A549 (cell line): ENCODE measurements around the gene APBB2. TPM values are rescaled to one million over a fixed set of nuclear protein-coding genes. Genes with fewer than 3 reads are reported as not detected.
A peak's percentile ranks its signal among the peaks of the same experiment; 100 is the strongest.

Experiments
- ATAC-seq, 2 experiments: fragments of 200-7000 bp in 1 of 2; fragments of >200 bp in 1 of 2; cut with Nextera tagmentation in 1 of 2; cut with Tn5 transposase in 1 of 2; 3 replicates each; pipeline versions ENCODE4 v1.8.0 to v1.9.1; 2018 to 2020; ENCODE audit warnings: mild to moderate bottlenecking in 1 of 2, moderate library complexity in 1 of 2
- CTCF ChIA-PET: fragments of 300-600 bp; sonication (Branson Sonifier 250); formaldehyde crosslinking; extraction: SDS; loops from one replicate; lab custom pipeline; 2021; ENCODE audit warnings: antibody characterized with exemption, inconsistent platforms; lab: Yijun Ruan, JAX
- POLR2A ChIA-PET: fragments of 350-600 bp; formaldehyde crosslinking; extraction: SDS; loops from one replicate; lab custom pipeline; 2021; ENCODE audit warnings: antibody characterized with exemption, inconsistent platforms; lab: Yijun Ruan, JAX
- DNase-seq, 2 experiments: peaks; one replicate each; pipeline versions ENCODE4 v3.0.0 to v3.0.0-alpha.2; 2011 to 2016; ENCODE audit warnings: low read depth in 1 of 2, low spot score in 1 of 2
- FAIRE-seq: peaks from 2 replicates; lab custom pipeline; 2011; peaks lifted over from hg19 to GRCh38; lab: Jason Lieb, UNC
- H3K27ac ChIP-seq, 2 experiments: fragments of >200 bp; sonication (Bioruptor Twin); formaldehyde crosslinking; 3 replicates each; pipeline ENCODE4 v1.5.1; 2016 to 2017
- H3K4me1 ChIP-seq: fragments of >200 bp; sonication (Bioruptor Twin); formaldehyde crosslinking; 3 replicates; pipeline ENCODE4 v1.6.1; 2016
- H3K4me2 ChIP-seq: fragments of >200 bp; sonication (Bioruptor Twin); formaldehyde crosslinking; 3 replicates; pipeline ENCODE4 v1.6.1; 2016
- H3K4me3 ChIP-seq: fragments of >200 bp; sonication (Bioruptor Twin); formaldehyde crosslinking; 3 replicates; pipeline ENCODE4 v1.5.1; 2016
- H3K9me3 ChIP-seq: fragments of >200 bp; sonication (Bioruptor Twin); formaldehyde crosslinking; 3 replicates; pipeline ENCODE4 v1.6.1; 2016
- CBX2 ChIP-seq: fragments of 200-600 bp; sonication (generic); IDR thresholded peaks from 2 replicates; pipeline ENCODE4 v1.6.1; 2016; ENCODE audit warnings: low read depth, mild to moderate bottlenecking, borderline replicate concordance
- CEBPB ChIP-seq, 2 experiments: fragments of >200 bp in 1 of 2; sonication (Bioruptor Twin) in 1 of 2; formaldehyde crosslinking in 1 of 2; IDR thresholded peaks; 2 replicates each; pipeline ENCODE4 v1.6.1; 2012 to 2016
- FOSL2 ChIP-seq, 2 experiments: fragments of 450-650 bp in 1 of 2; fragments of >200 bp in 1 of 2; sonication (Bioruptor Twin) in 1 of 2; formaldehyde crosslinking; IDR thresholded peaks; 2 replicates each; pipeline versions ENCODE4 v1.5.0 to v1.6.1; 2016 to 2020; ENCODE audit warnings: mild to moderate bottlenecking in 1 of 2, moderate library complexity in 1 of 2
- HDAC2 ChIP-seq: fragments of 200-600 bp; sonication (generic); IDR thresholded peaks from 2 replicates; pipeline ENCODE4 v1.6.1; 2016
- HEYL ChIP-seq: fragments of 250-450 bp; sonication (Bioruptor Pico); IDR thresholded peaks from 2 replicates; pipeline ENCODE4 v1.8.0; 2021; ENCODE audit warnings: mild to moderate bottlenecking, moderate library complexity
- HOXA7 ChIP-seq: fragments of 250-450 bp; sonication (Bioruptor Pico); IDR thresholded peaks from 2 replicates; pipeline ENCODE4 v1.5.0; 2020; ENCODE audit warnings: mild to moderate bottlenecking, moderate library complexity
- JUNB ChIP-seq: fragments of >200 bp; sonication (Bioruptor Twin); formaldehyde crosslinking; IDR thresholded peaks from 2 replicates; pipeline ENCODE4 v1.6.1; 2016
- KDM5A ChIP-seq: fragments of 200-600 bp; sonication (generic); IDR thresholded peaks from 2 replicates; pipeline ENCODE4 v1.6.1; 2016; ENCODE audit warnings: antibody characterized with exemption, mild to moderate bottlenecking
- NR3C1 ChIP-seq: fragments of >200 bp; sonication (Bioruptor Twin); formaldehyde crosslinking; IDR thresholded peaks from 3 replicates; pipeline ENCODE4 v1.6.1; 2017
- POLR2AphosphoS2 ChIP-seq: conservative IDR thresholded peaks from 2 replicates; pipeline ENCODE4 v1.6.1; 2012; ENCODE audit warnings: low read length, improper control_type of control experiment, inconsistent platforms
- SREBF2 ChIP-seq: fragments of 450-650 bp; IDR thresholded peaks from 2 replicates; pipeline ENCODE4 v1.6.1; 2014; ENCODE audit warnings: mild to moderate bottlenecking, moderate library complexity
- TFCP2L1 ChIP-seq: fragments of 250-450 bp; sonication (Bioruptor Pico); IDR thresholded peaks from 2 replicates; pipeline ENCODE4 v1.5.0; 2021; ENCODE audit warnings: mild to moderate bottlenecking
- ZC3H11A ChIP-seq: fragments of 450-650 bp; IDR thresholded peaks from 2 replicates; pipeline ENCODE4 v1.6.1; 2014; ENCODE audit warnings: antibody characterized with exemption, mild to moderate bottlenecking
- ZNF302 ChIP-seq: fragments of 250-450 bp; sonication (Bioruptor Pico); IDR thresholded peaks from 2 replicates; pipeline ENCODE4 v1.9.0; 2021; ENCODE audit warnings: inconsistent platforms, mild to moderate bottlenecking, moderate library complexity
- WGBS: methylation state at CpG from one replicate; pipeline ENCODE4 v1.1.6; 2017; ENCODE audit errors: missing lambda C conversion rate; 5-methylcytosine and 5-hydroxymethylcytosine counted together
- polyA plus RNA-seq, 4 experiments: library from polyadenylated mRNA; depleted of rRNA in 3 of 4; stranded (reverse); fragments of >200 nt; fragmentation: RNase III in 1 of 4; extraction: RNeasy Plus Mini Kit Qiagen cat#74134 plus additional on column Dnase treatment in 1 of 4; gene quantifications; 2 replicates in 3 of 4; 3 replicates in 1 of 4; pipeline ENCODE4 v1.2.3, GENCODE V29; 2011 to 2017
- TF ChIP-seq, protein P1 (sequence below): IDR thresholded peaks from 2 replicates; pipeline ENCODE4 v1.6.1; 2012
- TF ChIP-seq, protein P2 (sequence below): fragments of 150-350 bp; IDR thresholded peaks from 2 replicates; pipeline ENCODE4 v1.6.1; 2014; ENCODE audit warnings: low read depth, mild to moderate bottlenecking, low read length
- TF ChIP-seq, protein P3 (sequence below): IDR thresholded peaks from 2 replicates; pipeline ENCODE4 v1.6.1; 2012

Gene APBB2
- polyA plus RNA-seq, 2 of the 4 experiments (the other 2 are of a cell fraction), result 8.3 to 31.9 TPM

DNA sequence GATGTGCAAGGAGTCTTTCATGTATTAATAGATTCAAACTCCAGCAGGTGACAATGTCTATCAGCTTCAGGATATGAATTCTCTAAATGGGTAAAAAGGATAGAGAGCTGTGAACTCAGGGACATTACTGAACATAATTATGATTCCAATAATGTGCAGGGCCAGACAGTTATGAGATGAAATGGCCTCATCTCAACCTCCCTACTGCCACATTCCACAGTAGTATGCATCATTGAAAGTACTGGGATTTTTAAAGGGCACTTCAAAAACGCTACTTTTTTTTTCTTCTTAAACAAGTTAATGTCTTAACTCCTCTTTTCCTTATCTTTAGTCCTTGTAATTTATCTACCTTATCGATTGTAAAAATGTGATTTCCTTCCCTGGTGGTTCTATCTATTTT is 202.0 kb downstream of the APBB2 start:
- FAIRE-seq (no peak), ATAC-seq (no peak)
- CTCF ChIA-PET, result interaction anchor here (0.7 to 1.6 kb wide), 2 partner anchors 8 to 19 kb away, joined by 3 to 4 read pairs; no protein-coding TSS in a partner anchor

GRCh38 chr4:41009411-41009810 is 204.9 kb downstream of the APBB2 start:
- H3K4me3 ChIP-seq, result 0 out of 3 replicates have a peak overlapping the region, but pooled peaks have one; percentile 19
- FAIRE-seq, result no peak
- WGBS, result 2% methylated on average over 3 of the region's 3 CpGs
- H3K4me1 ChIP-seq, result peaks cover 26% of the 10 kb centered on the region
- POLR2A ChIA-PET, result no interaction called here
- peak; percentile 7 to 37 for DNase-seq
- no peaks in the 10 kb centered on the region for H3K9me3 ChIP-seq
- TF ChIP-seq JUNB (peak; percentile 58), HOXA7 (no peak), FOSL2 (IDR thresholded peaks at IDR 0.05) (peak; percentile 53; the same call in 1 of the 2 replicates), FOSL2 (CRISPR knock-in tag; IDR thresholded peaks at IDR 0.05) (peak; percentile 64), HDAC2 (no peak), CEBPB (IDR thresholded peaks at IDR 0.05) (peak; percentile 50 to 51; a peak in 3 of 4 replicates)
- peak overlapping the region; percentile 78 for H3K4me2 ChIP-seq
- CTCF ChIA-PET, result no interaction called here
- ATAC-seq, result peak; percentile 81 to 82
- H3K27ac ChIP-seq, result peak overlapping the region; percentile 69 to 70; a peak in 5 of 6 replicates

More for the DNA sequence above, 202.0 kb downstream of the APBB2 start:
- no peaks in the 10 kb centered on the region for H3K9me3 ChIP-seq
- peaks cover 26% of the 10 kb centered on the region for H3K4me1 ChIP-seq
- POLR2A ChIA-PET, result no interaction called here
- no peak for TF ChIP-seq KDM5A
- TF ChIP-seq TFCP2L1 (CRISPR knock-in tag), result no peak
- TF ChIP-seq SREBF2, result no peak
- TF ChIP-seq, protein P1, sequence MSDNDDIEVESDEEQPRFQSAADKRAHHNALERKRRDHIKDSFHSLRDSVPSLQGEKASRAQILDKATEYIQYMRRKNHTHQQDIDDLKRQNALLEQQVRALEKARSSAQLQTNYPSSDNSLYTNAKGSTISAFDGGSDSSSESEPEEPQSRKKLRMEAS, result no peak
- TF ChIP-seq, protein P2, sequence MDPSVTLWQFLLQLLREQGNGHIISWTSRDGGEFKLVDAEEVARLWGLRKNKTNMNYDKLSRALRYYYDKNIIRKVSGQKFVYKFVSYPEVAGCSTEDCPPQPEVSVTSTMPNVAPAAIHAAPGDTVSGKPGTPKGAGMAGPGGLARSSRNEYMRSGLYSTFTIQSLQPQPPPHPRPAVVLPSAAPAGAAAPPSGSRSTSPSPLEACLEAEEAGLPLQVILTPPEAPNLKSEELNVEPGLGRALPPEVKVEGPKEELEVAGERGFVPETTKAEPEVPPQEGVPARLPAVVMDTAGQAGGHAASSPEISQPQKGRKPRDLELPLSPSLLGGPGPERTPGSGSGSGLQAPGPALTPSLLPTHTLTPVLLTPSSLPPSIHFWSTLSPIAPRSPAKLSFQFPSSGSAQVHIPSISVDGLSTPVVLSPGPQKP, result no peak
- 61% methylated on average over 2 of the region's 2 CpGs for WGBS
- no peak overlapping the region for H3K4me2 ChIP-seq
- H3K4me3 ChIP-seq, result no peak overlapping the region
- no peak for DNase-seq
- H3K27ac ChIP-seq, result no peak overlapping the region

GRCh38 chr4:41006141-41006540 is 208.2 kb downstream of the APBB2 start:
- H3K4me3 ChIP-seq, result no peak overlapping the region
- CTCF ChIA-PET, result no interaction called here
- DNase-seq, result no peak
- H3K27ac ChIP-seq, result no peak overlapping the region
- no peak for TF ChIP-seq HEYL (CRISPR knock-in tag)
- TF ChIP-seq ZC3H11A, result no peak
- TF ChIP-seq NR3C1, result no peak
- TF ChIP-seq, protein P1, result no peak
- TF ChIP-seq, all 56 proteins: peak for 0
- POLR2A ChIA-PET, result no interaction called here
- Histone ChIP-seq H3K4me2 (no peak overlapping the region), H3K9me3 (no peaks in the 10 kb centered on the region), H3K4me1 (peaks cover 21% of the 10 kb centered on the region)
- 92% methylated on average over 4 of the region's 4 CpGs for WGBS
- ATAC-seq, result no peak
- no peak for FAIRE-seq

DNA sequence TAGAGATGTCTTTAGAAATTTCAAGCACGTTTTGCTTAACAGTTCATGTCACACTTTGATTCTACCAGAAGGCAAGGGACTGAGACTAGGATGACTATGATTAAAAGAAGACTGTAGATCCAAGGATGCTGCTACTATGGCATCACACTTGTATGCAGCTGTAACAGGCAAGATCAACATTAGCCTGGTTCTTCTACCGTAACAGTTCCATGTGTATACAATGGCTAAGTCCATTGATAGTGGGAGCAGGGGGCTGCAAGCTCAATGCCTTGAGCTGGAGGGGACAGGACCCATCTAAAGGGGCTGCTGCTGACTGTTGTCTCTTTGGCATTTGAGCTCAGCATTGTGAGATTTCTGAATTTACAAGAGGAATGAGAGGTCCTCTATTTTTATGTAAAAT is 212.0 kb downstream of the APBB2 start:
- TF ChIP-seq HEYL (CRISPR knock-in tag) (no peak), CBX2 (no peak), ZNF302 (CRISPR knock-in tag) (no peak), POLR2AphosphoS2 (no peak)
- TF ChIP-seq, protein P3, sequence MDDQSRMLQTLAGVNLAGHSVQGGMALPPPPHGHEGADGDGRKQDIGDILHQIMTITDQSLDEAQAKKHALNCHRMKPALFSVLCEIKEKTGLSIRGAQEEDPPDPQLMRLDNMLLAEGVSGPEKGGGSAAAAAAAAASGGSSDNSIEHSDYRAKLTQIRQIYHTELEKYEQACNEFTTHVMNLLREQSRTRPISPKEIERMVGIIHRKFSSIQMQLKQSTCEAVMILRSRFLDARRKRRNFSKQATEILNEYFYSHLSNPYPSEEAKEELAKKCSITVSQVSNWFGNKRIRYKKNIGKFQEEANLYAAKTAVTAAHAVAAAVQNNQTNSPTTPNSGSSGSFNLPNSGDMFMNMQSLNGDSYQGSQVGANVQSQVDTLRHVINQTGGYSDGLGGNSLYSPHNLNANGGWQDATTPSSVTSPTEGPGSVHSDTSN, result no peak
- TF ChIP-seq, all 56 proteins: peak for 0
- ChIA-PET CTCF (interaction anchor here (1.0 to 1.6 kb wide), 3 partner anchors 12 to 211 kb away, joined by 4 read pairs; no protein-coding TSS in a partner anchor), POLR2A (no interaction called here)
- Histone ChIP-seq H3K4me2 (no peak overlapping the region), H3K9me3 (no peaks in the 10 kb centered on the region), H3K27ac (no peak overlapping the region), H3K4me3 (no peak overlapping the region), H3K4me1 (peaks cover 17% of the 10 kb centered on the region)
- DNase-seq, result no peak
- no peak for ATAC-seq
- no peak for FAIRE-seq
- 76% methylated on average over 2 of the region's 2 CpGs for WGBS
